Neural progenitor cell (in vitro differentiated cells): ENCODE data around the gene COL23A1. TPM values are rescaled to one million over a fixed set of nuclear protein-coding genes. Genes with fewer than 3 reads are reported as not detected.

Experiments
- DNase-seq: peaks from one replicate; pipeline ENCODE4 v3.0.0-alpha.2; 2016; ENCODE audit warnings: low spot score
- H2AFZ ChIP-seq: fragments of 200-600 bp; sonication (generic); replicated peaks from 2 replicates; pipeline ENCODE4 v1.6.1; 2016; ENCODE audit warnings: antibody characterized with exemption
- H3F3A ChIP-seq: fragments of 200-600 bp; sonication (generic); 2 replicates; pipeline ENCODE4 v1.6.1; 2016; ENCODE audit warnings: antibody characterized with exemption, low read depth
- H3K27ac ChIP-seq: fragments of 200-600 bp; sonication (generic); 2 replicates; pipeline ENCODE4 v1.5.1; 2016; ENCODE audit warnings: mild to moderate bottlenecking
- H3K27me3 ChIP-seq: fragments of 200-600 bp; sonication (generic); 2 replicates; pipeline ENCODE4 v1.6.1; 2016; ENCODE audit warnings: mild to moderate bottlenecking, moderate library complexity
- H3K36me3 ChIP-seq: fragments of 200-600 bp; sonication (generic); 2 replicates; pipeline ENCODE4 v1.5.1; 2016
- H3K4me1 ChIP-seq: fragments of 200-600 bp; sonication (generic); 2 replicates; pipeline ENCODE4 v1.6.1; 2016; ENCODE audit warnings: mixed run types
- H3K4me2 ChIP-seq: fragments of 200-600 bp; sonication (generic); 2 replicates; pipeline ENCODE4 v1.6.1; 2016
- H3K4me3 ChIP-seq: fragments of 200-600 bp; sonication (generic); 2 replicates; pipeline ENCODE4 v1.5.1; 2016
- H3K79me2 ChIP-seq: fragments of 200-600 bp; sonication (generic); 2 replicates; pipeline ENCODE4 v1.6.1; 2016; ENCODE audit warnings: low read depth
- H3K9ac ChIP-seq: fragments of 200-600 bp; sonication (generic); 2 replicates; pipeline ENCODE4 v1.6.1; 2016
- H3K9me3 ChIP-seq: fragments of 200-600 bp; sonication (generic); 2 replicates; pipeline ENCODE4 v1.5.1; 2016; ENCODE audit warnings: low read depth
- H4K20me1 ChIP-seq: fragments of 200-600 bp; sonication (generic); 2 replicates; pipeline ENCODE4 v1.6.1; 2016; ENCODE audit warnings: low read depth
- H3K27ac Mint-ChIP-seq: 3 replicates; pipeline ENCODE4 v1.8.0; 2021; ENCODE audit warnings: mixed read lengths
- H3K27me3 Mint-ChIP-seq: 2 replicates; pipeline ENCODE4 v1.8.0; 2022; ENCODE audit warnings: low read depth, mild to moderate bottlenecking, inconsistent platforms, moderate library complexity, mixed read lengths; ENCODE audit not compliant: insufficient read depth
- H3K36me3 Mint-ChIP-seq: 3 replicates; pipeline ENCODE4 v1.8.0; 2021; ENCODE audit warnings: mixed read lengths
- H3K4me1 Mint-ChIP-seq: 3 replicates; pipeline ENCODE4 v1.8.0; 2021; ENCODE audit warnings: mixed read lengths
- H3K4me3 Mint-ChIP-seq: 3 replicates; pipeline ENCODE4 v1.8.0; 2021; ENCODE audit warnings: mild to moderate bottlenecking, moderate library complexity, mixed read lengths
- H3K9me3 Mint-ChIP-seq: 3 replicates; pipeline ENCODE4 v1.8.0; 2020; ENCODE audit warnings: mixed read lengths
- EZH2 ChIP-seq: fragments of 200-600 bp; sonication (generic); IDR thresholded peaks from 2 replicates; pipeline ENCODE4 v1.6.1; 2017; ENCODE audit warnings: antibody characterized with exemption, mild to moderate bottlenecking, moderate library complexity
- EZH2phosphoT487 ChIP-seq: fragments of 200-600 bp; sonication (generic); IDR thresholded peaks from 2 replicates; pipeline ENCODE4 v1.6.1; 2017; ENCODE audit warnings: antibody characterized with exemption
- total RNA-seq: library from RNA; depleted of rRNA; stranded (reverse); fragments of >200 nt; gene quantifications from 2 replicates; pipeline ENCODE4 v1.2.3, GENCODE V29; 2015; ENCODE audit warnings: low replicate concordance
- TF ChIP-seq, protein P1 (sequence below): fragments of 200-600 bp; sonication (generic); IDR thresholded peaks from 2 replicates; pipeline ENCODE4 v1.5.1; 2017; ENCODE audit warnings: antibody characterized with exemption, mild to moderate bottlenecking

Gene COL23A1
- total RNA-seq, 1 donor from 2014 or later, result not detected

- Histone ChIP-seq H3K4me1 (peaks cover 15% of the 10 kb centered on the region), H3F3A (no peaks in the 10 kb centered on the region), H3K27ac (no peak overlapping the region), H3K79me2 (no peaks in the 10 kb centered on the region), H3K9me3 (no peaks in the 10 kb centered on the region), H2AFZ (peak overlapping the region; percentile 20), H3K4me2 (no peak overlapping the region), H3K27me3 (no peaks in the 10 kb centered on the region), H3K9ac (no peak overlapping the region), H3K36me3 (no peaks in the 10 kb centered on the region), H3K4me3 (no peak overlapping the region), H4K20me1 (no peaks in the 10 kb centered on the region)
- Mint-ChIP-seq H3K4me1 (peaks cover 88% of the 10 kb centered on the region), H3K27me3 (peaks cover 2% of the 10 kb centered on the region), H3K4me3 (peak overlapping the region; percentile 3), H3K9me3 (no peaks in the 10 kb centered on the region), H3K36me3 (no peaks in the 10 kb centered on the region), H3K27ac (peak overlapping the region; percentile 98)
- no peak for DNase-seq
- TF ChIP-seq EZH2phosphoT487 (no peak), EZH2 (no peak)
- TF ChIP-seq, protein P1, sequence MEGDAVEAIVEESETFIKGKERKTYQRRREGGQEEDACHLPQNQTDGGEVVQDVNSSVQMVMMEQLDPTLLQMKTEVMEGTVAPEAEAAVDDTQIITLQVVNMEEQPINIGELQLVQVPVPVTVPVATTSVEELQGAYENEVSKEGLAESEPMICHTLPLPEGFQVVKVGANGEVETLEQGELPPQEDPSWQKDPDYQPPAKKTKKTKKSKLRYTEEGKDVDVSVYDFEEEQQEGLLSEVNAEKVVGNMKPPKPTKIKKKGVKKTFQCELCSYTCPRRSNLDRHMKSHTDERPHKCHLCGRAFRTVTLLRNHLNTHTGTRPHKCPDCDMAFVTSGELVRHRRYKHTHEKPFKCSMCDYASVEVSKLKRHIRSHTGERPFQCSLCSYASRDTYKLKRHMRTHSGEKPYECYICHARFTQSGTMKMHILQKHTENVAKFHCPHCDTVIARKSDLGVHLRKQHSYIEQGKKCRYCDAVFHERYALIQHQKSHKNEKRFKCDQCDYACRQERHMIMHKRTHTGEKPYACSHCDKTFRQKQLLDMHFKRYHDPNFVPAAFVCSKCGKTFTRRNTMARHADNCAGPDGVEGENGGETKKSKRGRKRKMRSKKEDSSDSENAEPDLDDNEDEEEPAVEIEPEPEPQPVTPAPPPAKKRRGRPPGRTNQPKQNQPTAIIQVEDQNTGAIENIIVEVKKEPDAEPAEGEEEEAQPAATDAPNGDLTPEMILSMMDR, result no peak
Measured at GRCh38 chr5:178467205-178467567, 123.0 kb downstream of the COL23A1 start.

DNA sequence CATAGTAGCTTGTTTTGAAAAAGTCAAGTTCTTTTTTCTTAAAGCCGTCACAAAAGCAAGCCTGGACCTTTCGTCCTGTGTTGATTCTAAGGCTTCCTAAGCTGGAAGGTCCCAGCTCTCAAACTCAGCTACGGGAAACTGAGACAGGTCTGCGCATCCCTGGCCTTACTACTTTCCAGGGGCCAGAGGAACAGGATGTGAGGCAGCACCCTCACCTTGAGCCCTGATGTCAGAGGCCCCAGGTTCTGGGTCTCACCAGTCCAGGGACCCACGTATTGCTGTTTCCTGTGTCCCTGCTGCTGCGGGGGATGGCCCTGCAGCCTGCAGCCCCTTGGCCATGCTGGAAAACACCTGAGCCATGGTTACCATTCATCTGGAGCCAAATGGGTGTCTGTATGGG lies 123.9 kb downstream of the COL23A1 start:
- TF ChIP-seq, protein P1, result no peak
- TF ChIP-seq EZH2 (no peak), EZH2phosphoT487 (no peak)
- Mint-ChIP-seq H3K27ac (peak overlapping the region; percentile 98), H3K27me3 (peaks cover 2% of the 10 kb centered on the region), H3K9me3 (no peaks in the 10 kb centered on the region), H3K36me3 (no peaks in the 10 kb centered on the region), H3K4me3 (no peak overlapping the region), H3K4me1 (peaks cover 86% of the 10 kb centered on the region)
- no peak for DNase-seq
- no peaks in the 10 kb centered on the region for H3K79me2 ChIP-seq
- no peaks in the 10 kb centered on the region for H3F3A ChIP-seq
- H4K20me1 ChIP-seq, result no peaks in the 10 kb centered on the region
- no peak overlapping the region for H3K4me3 ChIP-seq
- H3K27me3 ChIP-seq, result no peaks in the 10 kb centered on the region
- H3K36me3 ChIP-seq, result no peaks in the 10 kb centered on the region
- H3K9me3 ChIP-seq, result no peaks in the 10 kb centered on the region
- no peak overlapping the region for H2AFZ ChIP-seq
- no peak overlapping the region for H3K9ac ChIP-seq
- no peak overlapping the region for H3K27ac ChIP-seq
- peaks cover 18% of the 10 kb centered on the region for H3K4me1 ChIP-seq
- H3K4me2 ChIP-seq, result no peak overlapping the region

DNA sequence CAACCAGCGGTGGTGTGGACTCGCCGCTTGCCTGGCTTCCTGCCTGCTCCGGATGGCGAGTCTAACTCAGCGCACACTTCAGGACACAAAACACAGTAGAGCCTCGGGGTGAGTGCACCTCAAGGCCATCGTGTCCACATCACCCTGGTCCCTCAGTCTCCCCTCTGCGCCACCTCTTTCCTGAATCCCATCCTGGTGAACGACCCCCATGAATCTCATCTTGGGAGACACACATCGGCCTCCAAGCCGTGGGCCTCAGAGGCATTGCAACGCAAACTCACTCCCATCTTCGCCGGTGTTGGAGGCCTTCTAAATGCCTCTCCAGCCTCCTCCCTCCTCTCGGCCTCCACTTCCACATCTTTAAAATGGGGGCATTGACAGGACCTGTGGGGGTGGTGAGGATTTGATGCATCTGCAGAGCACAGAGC lies 124.3 kb downstream of the COL23A1 start:
- H3K27ac Mint-ChIP-seq, result peak overlapping the region; percentile 47
- Histone ChIP-seq H3K27ac (no peak overlapping the region), H3K4me1 (peaks cover 18% of the 10 kb centered on the region), H3K79me2 (no peaks in the 10 kb centered on the region), H3K9me3 (no peaks in the 10 kb centered on the region), H3K9ac (no peak overlapping the region), H3K4me3 (no peak overlapping the region), H3F3A (no peaks in the 10 kb centered on the region), H3K36me3 (no peaks in the 10 kb centered on the region), H2AFZ (no peak overlapping the region), H3K27me3 (no peaks in the 10 kb centered on the region), H3K4me2 (no peak overlapping the region), H4K20me1 (no peaks in the 10 kb centered on the region)
- no peaks in the 10 kb centered on the region for H3K9me3 Mint-ChIP-seq
- peaks cover 89% of the 10 kb centered on the region for H3K4me1 Mint-ChIP-seq
- no peaks in the 10 kb centered on the region for H3K36me3 Mint-ChIP-seq
- no peak overlapping the region for H3K4me3 Mint-ChIP-seq
- DNase-seq, result no peak
- TF ChIP-seq, protein P1, result no peak
- TF ChIP-seq EZH2phosphoT487, result no peak
- no peak for TF ChIP-seq EZH2
- peaks cover 2% of the 10 kb centered on the region for H3K27me3 Mint-ChIP-seq
